GM21423 (cell line): ENCODE data around the gene PIK3CB.
A peak's percentile ranks its signal among the peaks of the same experiment; 100 is the strongest.
"Not testable (repeated sequence)": the region's sequence is repeated elsewhere in the genome, so short reads cannot be mapped to it uniquely, and the experiment has no call there.

Source experiments
- ATAC-seq: cut with Tn5 transposase; IDR thresholded peaks from one replicate; pipeline ENCODE4 v1.9.1; 2021; ENCODE audit warnings: mild to moderate bottlenecking, moderate library complexity; ENCODE audit not compliant: unreplicated experiment

The PIK3CB gene

GRCh38 chr3:138625707-138626365 lies 208.9 kb downstream of the PIK3CB start:
- ATAC-seq = no peak

- ATAC-seq = no peak
Measured at GRCh38 chr3:138624518-138624917, 210.2 kb downstream of the PIK3CB start.

GRCh38 chr3:138620431-138620830 lies 214.3 kb downstream of the PIK3CB start:
- no peak for ATAC-seq

- no peak for ATAC-seq
Measured at GRCh38 chr3:138615462-138615861, 219.3 kb downstream of the PIK3CB start.

- ATAC-seq = no peak
Measured at GRCh38 chr3:138609898-138610266, 224.8 kb downstream of the PIK3CB start.

- ATAC-seq = peak; percentile 74
Measured at GRCh38 chr3:138608322-138609135, 226.2 kb downstream of the PIK3CB start, which contains the start of gene FAIM. Gene FAIM, plus strand, starts transcription at chr3:138608771. Its CDS starts 10,956 bp downstream, at chr3:138619727.

GRCh38 chr3:138604106-138604595 lies 230.6 kb downstream of the PIK3CB start:
- ATAC-seq = not testable (repeated sequence)
